GM21360 (cell line): Measurements from ENCODE around the gene CRTC1.
"Not testable (repeated sequence)": the region's sequence is repeated elsewhere in the genome, so short reads cannot be mapped to it uniquely, and the experiment has no call there.

ENCODE experiments used
- ATAC-seq: cut with Tn5 transposase; IDR thresholded peaks from one replicate; pipeline ENCODE4 v1.9.1; 2021; ENCODE audit warnings: mild to moderate bottlenecking, moderate library complexity; ENCODE audit not compliant: unreplicated experiment

CRTC1 gene

DNA sequence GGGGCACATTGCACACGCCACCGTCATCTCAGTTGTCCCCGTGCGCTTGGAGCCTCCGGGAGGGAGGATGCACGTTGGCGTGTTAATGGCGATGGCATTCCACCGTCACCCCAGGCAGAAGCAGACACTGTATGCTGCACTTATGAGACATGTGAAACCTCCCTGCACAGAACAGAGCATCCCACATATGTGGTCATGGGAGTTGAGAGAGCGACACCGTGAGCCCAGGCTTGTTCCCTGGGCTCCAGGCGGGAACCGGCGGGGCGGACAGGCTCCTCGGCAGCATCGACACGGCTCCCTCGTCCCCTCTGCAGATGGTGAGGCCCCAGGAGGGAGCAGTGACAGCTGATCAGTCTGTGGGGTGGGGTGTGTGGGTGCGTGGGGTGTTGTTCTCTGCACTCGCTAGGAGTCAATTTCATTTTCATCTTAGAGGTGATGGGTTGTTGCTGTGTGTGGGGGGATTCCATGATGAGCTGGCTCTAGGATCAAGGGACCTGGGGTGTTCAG is 40.4 kb downstream of the CRTC1 start:
- ATAC-seq, result no peak

DNA sequence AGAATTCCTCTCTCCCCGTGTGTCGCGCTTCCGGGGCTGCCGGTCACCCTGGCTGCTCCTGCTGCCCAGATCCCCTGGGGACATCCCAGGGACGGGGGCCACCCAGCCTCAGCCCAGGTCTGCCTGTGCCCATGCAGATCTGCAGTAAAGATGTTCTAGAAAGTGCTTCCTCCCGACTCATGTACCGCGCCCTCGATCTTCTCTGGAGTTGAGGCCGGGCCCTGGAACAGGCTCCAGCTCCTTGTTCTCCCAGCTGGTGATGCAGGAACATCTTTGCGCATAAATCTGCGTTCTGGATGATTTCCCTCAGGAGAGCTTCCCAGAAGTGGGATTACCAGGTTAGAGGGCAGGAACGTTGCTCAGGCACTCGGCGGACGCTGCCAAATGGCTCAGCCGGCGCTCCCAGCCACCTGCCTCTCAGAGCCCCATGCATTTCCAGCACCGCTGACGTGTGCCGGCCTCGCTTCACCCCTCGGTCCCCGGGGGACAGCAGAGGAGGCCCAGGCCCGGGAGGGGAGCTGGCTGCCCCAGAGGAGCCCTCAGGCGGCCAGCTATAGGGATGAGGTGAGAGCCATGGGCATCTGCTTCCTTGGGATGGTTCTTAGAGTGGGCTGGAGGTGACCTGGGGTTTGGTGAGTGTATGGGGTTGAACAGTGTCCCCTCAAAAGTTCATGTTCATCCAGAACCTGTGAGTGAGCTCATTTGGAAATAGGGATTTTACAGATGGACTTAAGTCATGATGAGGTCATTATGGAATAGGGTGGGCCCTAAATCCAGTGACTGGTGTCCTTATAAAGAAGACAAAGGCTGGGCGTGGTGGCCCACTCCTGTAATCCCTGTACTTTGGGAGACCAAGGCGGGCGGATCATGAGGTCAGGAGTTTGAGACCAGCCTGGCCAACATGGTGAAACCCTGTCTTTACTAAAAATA is 42.6 kb downstream of the CRTC1 start:
- no peak for ATAC-seq

DNA sequence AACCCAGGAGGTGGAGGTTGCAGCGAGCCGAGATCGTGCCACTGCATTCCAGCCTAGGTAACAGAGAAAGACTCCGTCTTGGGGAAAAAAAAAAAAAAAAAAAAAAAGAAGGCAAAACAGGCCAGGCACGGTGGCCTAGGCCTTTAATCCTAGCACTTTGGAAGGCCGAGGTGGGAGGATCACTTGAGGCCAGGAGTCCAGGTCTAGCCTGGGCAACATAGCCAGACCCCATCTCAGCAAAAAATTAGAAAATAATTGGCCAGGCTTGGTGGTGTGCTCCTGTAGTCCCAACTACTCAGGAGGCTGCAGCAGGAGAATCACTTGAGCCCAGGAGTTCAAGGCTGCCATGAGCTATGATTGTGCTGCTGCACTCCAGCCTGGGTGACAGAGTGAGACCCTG is 43.4 kb downstream of the CRTC1 start:
- no peak for ATAC-seq

DNA sequence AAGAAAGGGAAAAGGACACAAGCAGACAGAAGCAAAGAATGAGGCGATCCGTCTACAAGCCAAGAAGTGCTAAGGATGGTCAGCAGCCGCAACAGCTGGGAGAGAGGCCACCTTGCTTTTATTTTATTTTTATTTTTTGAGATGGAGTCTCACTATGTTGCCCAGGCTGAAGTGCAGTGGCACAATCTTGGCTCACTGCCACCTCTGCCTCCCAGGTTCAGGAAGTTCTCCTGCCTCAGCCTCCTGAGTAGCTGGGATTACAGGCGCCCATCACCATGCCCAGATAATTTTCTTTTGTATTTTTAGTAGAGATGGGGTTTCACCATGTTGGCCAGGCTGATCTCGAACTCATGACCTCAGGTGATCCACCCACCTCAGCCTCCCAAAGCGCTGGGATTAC is 44.1 kb downstream of the CRTC1 start:
- not testable (repeated sequence) for ATAC-seq

DNA sequence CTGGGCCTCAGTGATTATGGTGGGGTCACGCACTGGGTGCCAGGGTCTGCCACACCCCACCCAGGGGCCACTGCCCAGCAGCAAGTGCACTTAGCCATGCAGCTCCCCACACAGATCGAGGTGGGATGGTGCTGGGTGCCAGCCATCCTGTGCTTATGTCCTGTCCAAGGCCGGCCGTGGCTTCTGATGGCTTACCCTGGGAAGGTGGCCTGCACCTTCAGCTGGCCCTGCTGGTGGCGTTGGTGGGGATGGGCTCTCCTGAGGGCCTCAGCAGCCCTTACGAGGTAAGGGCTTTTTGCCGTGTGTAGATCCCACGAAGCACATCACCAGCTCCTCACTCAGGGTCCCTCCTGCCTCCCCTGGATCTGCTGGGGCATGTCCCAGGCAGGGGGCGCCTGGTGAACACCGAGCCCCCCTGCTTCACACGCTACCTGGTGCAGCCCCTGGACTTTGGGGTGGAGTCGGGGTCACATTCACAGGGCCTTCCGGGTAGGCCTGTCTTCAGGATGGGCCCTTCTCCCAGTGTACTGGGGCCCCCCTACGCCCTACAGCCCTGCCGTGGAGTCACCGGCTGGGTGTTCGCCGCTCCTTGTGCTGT is 46.6 kb downstream of the CRTC1 start:
- no peak for ATAC-seq

DNA sequence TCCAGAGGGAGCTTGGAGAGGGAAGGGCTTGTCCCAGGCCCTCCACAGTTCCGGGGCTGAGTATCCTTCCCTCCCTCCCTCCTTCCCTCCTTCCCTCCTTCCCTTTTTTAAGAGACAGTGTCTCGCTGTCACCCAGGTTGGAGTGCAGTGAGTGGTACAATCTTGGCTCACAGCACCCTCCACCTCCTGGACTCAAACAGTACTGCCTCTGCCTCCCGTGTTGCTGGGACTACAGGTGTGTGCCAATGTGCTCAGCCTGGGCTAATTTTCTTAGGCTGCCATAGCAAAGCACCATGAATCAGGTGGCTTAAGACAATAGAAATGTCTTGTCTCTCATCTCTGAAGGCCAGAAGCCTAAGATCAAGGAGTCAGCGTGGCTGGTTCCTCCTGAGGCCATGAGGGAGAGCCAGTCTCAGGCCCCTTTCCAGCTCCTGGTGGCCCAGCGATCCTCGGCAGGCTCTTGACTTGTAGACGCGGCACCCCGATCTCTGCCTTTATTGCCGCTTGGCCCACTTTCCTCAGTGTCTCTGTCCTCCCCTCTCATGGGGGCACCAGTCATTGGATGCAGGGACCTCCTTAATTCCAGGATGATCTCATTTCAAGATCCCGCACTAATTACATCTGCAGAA is 47.5 kb downstream of the CRTC1 start:
- ATAC-seq, result no peak

DNA sequence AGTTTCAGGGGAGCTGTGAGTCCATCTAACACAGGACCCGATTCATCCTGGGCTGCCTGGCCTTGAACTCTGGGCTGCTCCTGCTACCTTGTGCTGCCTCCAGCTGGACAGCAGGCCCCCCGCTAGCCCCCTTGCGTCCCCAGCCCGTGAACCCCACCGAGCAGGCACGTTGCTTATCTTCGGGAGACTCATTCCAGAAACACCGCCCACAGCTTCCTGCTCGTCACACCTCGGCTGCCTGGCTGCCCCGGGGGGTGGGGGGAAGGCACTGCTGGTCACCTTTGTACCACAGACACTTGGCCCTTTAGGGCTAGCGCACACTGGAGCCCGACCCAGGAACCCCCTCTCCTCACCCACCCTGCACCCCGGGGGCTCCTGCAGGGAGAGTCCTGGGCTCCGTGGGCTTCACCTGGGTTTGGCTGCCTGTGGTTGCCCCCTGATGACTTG is 48.1 kb downstream of the CRTC1 start:
- ATAC-seq, result no peak

DNA sequence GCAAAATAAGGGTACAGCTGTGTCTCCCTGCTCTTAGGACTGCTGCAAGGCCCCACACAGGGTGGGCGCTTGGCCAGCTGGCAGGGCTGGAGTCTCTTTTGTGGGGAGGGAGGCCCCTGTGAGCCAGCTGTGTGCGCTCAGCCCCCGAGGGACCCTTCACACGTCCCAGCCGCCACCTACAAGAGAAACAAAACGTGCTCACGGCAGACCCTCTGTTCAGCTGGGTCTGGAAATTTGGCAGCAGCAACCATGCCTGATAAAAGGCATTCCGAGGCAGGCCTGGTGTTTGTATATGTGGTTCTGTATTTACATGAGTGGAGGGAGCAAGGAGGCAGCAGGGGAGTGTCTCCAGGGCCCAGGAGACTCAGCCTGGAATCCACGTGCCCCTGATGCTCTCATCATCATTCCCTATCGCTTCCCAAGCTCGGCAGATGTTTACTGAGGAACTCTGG is 49.7 kb downstream of the CRTC1 start:
- no peak for ATAC-seq

DNA sequence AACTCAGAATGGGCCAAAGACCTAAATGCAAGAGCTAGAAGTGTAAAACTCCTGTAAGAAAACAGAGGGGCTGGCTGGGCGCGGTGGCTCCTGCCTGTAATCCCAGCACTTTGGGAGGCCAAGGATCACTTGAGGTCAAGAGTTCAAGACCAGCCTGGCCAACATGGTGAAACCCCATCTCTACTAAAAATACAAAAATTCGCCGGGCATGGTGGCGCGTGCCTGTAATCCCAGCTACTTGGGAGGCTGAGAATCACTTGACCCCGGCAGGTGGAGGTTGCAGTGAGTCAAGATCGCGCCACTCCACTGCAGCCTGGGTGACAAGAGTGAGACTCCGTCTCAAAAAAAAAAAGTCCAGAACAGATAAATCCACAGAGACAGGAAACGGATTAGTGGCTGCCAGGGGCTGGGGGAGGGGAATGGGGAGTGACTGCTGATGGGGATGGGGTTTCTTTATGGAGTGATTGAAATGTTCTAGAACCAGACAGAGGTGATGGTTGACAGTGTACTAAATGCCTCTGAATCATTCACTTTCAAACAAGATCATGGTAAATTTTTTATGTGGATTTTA is 50.4 kb downstream of the CRTC1 start:
- not testable (repeated sequence) for ATAC-seq

DNA sequence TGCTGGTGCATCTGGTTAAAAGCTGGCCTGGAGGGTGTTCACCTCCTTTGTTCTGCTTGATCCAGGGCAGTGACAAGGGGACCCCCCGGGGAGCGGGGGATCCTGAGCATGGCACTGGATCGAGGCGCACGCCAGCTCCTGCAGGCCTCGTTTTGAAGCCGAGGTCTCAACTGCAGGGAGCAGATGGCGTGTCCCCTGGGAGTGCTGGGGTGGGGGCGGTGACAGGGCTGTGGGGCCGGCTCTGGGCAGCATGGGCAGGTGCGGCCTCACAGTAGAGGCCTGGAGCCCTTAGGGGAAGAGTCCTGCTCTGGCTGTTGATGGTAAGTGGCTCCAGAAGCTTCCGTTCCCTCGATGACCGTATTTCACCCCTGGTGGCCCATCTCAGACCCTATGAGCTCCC is 51.8 kb downstream of the CRTC1 start:
- no peak for ATAC-seq

DNA sequence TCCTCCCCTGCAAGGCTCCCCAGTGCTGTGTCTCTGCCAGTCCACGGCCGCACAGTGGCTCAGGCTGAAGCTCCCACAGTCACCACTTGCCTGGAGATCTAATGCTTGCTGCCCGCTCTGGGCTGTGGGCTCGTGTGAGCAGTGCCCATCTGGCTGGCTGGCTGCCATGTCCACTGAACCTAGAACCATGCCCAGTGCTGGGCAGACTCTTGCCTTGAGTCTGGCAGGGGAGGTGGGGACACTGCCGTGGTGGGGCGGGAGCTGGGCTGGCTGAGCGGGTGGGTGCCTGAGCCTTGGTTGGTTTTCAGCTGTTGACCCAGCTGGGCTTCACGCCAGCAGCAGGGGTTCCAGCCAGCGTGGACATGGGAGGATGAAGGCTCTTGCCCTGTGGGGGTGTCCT is 52.3 kb downstream of the CRTC1 start:
- no peak for ATAC-seq

DNA sequence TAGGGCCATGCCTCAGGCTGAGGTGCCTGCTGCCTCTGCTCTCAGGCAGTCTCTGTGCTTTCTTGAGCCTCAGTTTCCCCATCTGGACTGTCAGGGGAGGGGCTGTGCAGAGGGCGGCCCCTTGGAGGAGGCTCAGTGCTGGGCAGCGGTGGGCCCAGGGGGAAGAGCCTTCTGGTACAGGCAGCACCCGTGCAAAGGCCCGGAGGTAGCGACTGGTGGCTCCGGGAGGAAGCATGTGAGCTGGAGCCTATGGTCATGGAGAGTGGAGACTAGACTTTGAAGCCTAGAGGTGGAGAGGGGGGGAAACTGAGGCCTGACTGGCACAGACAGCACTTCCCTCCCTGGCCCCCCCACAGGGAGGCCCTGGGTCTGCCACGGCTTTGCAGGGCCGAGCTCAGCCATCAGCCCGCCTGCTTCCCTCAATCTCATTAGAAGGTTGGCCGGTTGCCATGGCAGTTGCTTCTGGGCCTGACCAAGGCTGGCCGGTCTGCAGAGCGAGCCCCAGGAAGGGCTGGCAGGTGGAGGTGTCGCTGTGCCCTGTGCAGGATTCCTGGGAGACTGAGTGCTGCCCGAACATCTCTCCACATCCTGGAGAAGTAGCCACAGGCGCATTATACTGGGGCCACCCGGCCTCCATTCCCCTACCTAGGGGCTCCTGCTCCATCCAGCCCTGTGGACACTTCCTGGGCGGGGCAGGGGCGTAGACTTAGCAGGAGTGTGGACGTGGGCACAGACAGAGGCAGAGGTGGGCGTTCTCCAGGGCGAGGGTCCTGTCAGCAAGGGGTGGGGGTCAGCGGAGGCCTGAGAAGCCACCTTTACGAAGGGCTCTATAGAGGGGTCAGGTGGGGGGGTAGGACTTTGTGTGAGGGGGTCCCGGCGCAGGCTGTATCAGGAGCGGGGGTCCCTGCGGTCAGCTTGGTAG is 53.2 kb downstream of the CRTC1 start:
- ATAC-seq, result no peak

DNA sequence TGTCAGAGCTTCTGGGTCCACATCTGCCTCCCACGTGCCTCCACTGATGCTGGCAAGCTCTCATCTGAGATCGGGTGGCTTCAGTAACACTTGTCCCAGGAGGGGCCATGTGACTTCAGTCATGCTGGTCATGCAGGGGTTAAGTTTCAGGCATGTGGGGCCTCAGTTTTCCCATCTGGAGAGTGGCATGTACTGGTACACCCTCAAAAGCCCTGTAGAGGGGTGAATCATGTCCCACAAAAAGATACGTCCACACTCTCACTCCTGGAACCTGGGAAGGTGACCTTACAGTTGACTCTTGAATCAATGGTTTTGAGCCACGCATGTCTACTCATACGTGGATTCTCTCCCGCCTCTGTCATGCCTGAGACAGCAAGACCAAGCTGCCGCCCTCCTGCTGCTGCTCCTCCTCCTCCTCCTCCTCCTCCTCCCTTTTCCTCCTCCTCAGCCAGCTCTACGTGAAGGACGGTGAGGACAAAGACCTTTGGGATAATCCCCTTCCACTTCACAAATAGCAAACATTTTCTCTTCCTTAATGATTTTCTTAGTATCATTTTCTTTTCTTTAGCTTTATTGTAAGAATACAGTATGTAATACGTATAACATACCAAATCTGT is 54.0 kb downstream of the CRTC1 start:
- no peak for ATAC-seq

DNA sequence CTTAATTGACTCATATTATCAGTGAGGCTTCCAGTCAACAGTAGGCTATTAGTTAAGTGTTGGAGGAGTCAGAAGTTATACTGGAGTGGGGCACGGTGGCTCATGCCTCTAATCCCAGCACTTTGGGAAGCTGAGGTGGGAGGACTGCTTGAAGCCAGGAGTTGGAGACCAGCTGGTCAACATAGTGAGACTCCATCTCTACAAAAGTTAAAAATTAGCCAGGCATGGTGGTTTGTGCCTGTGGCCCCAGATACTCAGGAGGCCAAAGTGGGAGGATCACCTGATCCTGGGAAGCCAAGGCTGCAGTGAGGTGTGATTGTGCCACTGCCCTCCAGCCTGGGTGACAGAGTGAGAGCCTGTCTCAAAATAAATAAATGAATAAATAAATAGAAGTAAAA is 54.5 kb downstream of the CRTC1 start:
- ATAC-seq, result no peak

DNA sequence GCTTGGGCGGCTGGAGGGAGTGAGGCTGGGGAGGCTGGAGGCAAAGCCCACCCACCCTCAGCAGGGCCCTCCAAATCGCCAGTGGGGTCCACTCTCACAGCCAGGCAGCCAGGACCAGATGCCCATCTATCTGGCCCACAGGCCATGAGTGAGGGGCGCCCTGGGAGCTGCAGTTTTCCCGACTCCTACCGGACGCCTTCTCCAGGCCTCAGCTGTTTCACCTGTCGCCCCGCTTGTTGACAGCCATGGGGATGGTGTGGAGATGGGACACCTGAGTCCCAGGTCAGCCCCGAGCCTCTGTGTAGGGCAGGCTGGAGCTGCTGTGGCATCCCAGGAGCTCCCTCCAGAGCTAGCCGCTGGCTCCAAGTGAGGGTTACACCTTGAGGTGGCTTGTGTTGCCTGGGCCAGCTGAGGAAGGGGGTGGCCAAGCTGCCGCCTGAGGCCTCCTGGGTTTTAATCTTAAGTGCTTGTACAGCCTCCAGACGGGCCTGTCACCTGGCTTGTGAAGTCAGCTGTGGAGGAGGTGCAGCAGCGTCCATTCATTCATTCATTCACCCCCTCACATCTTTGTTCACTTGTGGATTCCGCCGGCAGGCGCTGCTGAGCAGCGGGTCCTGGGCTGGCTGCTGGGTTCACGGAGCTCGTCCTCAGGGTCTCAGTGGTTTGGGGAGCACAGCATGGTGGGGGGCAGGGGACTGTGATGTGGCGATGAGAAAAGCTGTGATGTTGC is 55.6 kb downstream of the CRTC1 start:
- no peak for ATAC-seq

DNA sequence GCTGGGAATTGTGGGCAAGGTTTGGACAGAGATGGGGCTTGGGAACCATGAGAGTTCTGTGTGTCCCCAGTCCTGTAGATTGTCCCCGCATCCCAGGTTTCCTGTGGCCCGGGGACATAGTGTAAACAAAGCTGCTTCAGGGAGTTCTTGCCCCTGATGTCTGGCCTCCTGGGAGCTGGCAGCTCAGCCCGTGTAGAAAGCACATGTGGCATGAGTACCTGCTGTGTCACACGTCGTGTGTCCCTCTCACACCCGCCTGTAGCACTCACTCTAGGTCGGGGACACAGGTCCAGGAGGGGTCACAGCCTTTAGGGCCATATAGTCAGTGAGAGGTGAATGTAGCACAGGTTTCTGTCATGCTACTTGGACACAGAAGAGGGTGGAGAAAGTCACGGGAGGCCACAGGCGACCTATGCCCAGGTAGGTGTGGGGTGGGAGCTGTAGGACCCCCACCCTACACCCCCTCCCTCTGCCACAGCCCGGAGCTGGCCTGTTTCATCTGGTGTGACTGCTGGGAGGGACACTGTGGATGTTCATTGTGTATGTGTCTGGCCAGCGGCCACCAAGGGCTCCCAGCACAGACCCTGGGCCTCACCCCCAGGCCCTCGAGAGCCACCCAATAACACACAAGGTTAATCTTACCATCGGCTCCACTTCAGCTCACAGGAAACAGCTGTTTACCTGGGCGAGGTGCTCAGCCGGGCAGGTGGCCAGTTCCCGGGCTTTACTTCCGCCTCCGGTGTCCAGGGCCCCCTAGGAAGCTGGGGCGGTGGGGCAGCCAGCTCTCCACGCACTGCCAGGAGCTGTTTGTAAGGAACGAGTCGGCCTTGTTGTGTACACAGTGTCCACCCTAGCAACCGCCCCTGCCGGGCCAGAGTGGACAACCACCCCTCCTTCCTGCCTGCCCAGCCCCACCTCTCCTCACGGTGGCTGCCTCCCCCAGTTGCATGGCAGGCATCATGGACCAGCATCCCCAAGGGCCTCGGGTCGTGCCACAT is 57.9 kb downstream of the CRTC1 start:
- ATAC-seq, result no peak

DNA sequence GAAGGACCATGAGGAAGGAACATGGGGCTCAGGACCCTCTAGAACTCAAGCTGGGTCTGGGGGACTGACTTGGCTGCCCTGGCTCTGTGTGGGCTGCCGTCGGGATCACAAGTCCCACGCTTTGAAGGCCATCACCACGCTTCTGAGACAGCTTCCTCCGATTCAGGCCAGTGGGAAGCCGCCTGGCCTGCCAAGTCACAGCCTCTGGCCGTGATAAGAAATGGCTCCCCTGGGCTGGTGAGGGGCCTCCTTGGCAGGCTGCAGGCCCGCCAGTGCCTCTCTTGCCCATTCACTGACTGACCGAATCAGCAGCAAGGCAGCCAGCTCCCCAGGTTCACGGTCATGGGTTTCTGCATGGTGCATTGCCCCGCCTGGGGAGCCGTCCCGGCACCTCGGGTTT is 58.8 kb downstream of the CRTC1 start:
- no peak for ATAC-seq
